A673 (cell line): ENCODE measurements around the gene INHBC.
"Not testable (repeated sequence)": the region's sequence is repeated elsewhere in the genome, so short reads cannot be mapped to it uniquely, and the experiment has no call there.

Source experiments
- EZH2 ChIP-seq: fragments of 200-600 bp; sonication (generic); IDR thresholded peaks from 2 replicates; pipeline ENCODE4 v1.6.1; 2017; ENCODE audit warnings: borderline replicate concordance, low read depth, mild to moderate bottlenecking, mixed read lengths, antibody characterized with exemption, low read length; ENCODE audit not compliant: poor library complexity, severe bottlenecking
- TF ChIP-seq, protein P1 (sequence below): fragments of 300-800, 200-600 bp; sonication (generic); conservative IDR thresholded peaks from 2 replicates; pipeline ENCODE4 v1.5.1; 2017; ENCODE audit warnings: low read depth, mild to moderate bottlenecking, antibody characterized with exemption, low read length, moderate library complexity, mixed read lengths

GRCh38 chr12:57426948-57427347 lies 7.6 kb upstream of the INHBC start:
- TF ChIP-seq, protein P1, sequence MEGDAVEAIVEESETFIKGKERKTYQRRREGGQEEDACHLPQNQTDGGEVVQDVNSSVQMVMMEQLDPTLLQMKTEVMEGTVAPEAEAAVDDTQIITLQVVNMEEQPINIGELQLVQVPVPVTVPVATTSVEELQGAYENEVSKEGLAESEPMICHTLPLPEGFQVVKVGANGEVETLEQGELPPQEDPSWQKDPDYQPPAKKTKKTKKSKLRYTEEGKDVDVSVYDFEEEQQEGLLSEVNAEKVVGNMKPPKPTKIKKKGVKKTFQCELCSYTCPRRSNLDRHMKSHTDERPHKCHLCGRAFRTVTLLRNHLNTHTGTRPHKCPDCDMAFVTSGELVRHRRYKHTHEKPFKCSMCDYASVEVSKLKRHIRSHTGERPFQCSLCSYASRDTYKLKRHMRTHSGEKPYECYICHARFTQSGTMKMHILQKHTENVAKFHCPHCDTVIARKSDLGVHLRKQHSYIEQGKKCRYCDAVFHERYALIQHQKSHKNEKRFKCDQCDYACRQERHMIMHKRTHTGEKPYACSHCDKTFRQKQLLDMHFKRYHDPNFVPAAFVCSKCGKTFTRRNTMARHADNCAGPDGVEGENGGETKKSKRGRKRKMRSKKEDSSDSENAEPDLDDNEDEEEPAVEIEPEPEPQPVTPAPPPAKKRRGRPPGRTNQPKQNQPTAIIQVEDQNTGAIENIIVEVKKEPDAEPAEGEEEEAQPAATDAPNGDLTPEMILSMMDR = not testable (repeated sequence)
- TF ChIP-seq EZH2 = not testable (repeated sequence)
